HUES64 (cell line): ENCODE measurements around the gene DNMBP.
"Not testable (repeated sequence)": the region's sequence is repeated elsewhere in the genome, so short reads cannot be mapped to it uniquely, and the experiment has no call there.

Experiments used
- H3K27ac ChIP-seq: 2 replicates; pipeline ENCODE4 v1.7.0; 2013; ENCODE audit warnings: low read depth, low read length, inconsistent platforms
- H3K27me3 ChIP-seq: 2 replicates; pipeline ENCODE4 v1.6.1; 2013; ENCODE audit warnings: mild to moderate bottlenecking, low read length; ENCODE audit not compliant: insufficient read depth
- H3K36me3 ChIP-seq: 2 replicates; pipeline ENCODE4 v1.6.1; 2013; ENCODE audit warnings: mild to moderate bottlenecking, low read length; ENCODE audit not compliant: insufficient read depth
- H3K4me1 ChIP-seq: 2 replicates; pipeline ENCODE4 v1.6.1; 2013; ENCODE audit warnings: mild to moderate bottlenecking, low read length, moderate library complexity; ENCODE audit not compliant: insufficient read depth
- H3K4me3 ChIP-seq: 2 replicates; pipeline ENCODE4 v1.5.1; 2013; ENCODE audit warnings: mild to moderate bottlenecking, low read length, moderate library complexity
- H3K9ac ChIP-seq: 2 replicates; pipeline ENCODE4 v1.6.1; 2013; ENCODE audit warnings: mild to moderate bottlenecking, low read depth, low read length
- H3K9me3 ChIP-seq: 2 replicates; pipeline ENCODE4 v1.6.1; 2013; ENCODE audit warnings: low read depth, low read length; ENCODE audit not compliant: insufficient read depth
- WGBS: fragments of 150-250, 120-280 bp; methylation state at CpG from one replicate; pipeline ENCODE4 v1.1.7; 2013; ENCODE audit warnings: missing lambda C conversion rate; 5-methylcytosine and 5-hydroxymethylcytosine counted together

DNMBP gene

DNA sequence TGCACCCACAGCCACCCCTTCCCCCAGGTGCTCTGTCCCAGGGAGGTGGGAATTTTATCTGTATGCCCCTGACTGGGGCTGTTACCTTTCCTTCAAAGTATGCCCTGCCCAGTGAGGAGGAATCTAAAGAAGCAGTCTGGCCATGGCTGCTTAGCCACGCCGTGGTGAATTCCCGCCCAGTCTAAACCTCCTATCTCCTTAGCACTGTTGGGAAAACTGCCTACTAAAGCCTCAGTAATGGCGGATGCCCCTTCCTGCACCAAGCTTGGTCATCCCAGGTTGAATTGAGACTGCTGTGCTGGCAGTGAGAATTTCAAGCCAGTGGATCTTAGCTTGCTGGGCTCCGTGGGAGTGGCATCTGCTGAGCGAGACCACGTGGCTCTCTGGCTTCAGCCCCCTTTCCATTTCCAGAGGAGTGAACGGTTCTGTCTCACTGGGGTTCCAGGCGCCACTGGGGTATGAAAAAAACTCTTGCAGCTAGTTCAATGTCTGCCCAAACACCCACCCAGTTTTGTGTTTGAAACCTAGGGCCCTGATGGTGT is 140.1 kb downstream of the DNMBP start:
- no peaks in the 10 kb centered on the region for H3K36me3 ChIP-seq
- H3K4me3 ChIP-seq: no peak overlapping the region
- H3K9me3 ChIP-seq: no peaks in the 10 kb centered on the region
- 81% methylated on average over 9 of the region's 9 CpGs for WGBS
- H3K27ac ChIP-seq: no peak overlapping the region
- no peaks in the 10 kb centered on the region for H3K4me1 ChIP-seq
- no peaks in the 10 kb centered on the region for H3K27me3 ChIP-seq
- H3K9ac ChIP-seq: no peak overlapping the region

- not testable (repeated sequence) for H3K27ac ChIP-seq, H3K9ac ChIP-seq, H3K36me3 ChIP-seq, H3K4me3 ChIP-seq, H3K9me3 ChIP-seq, H3K27me3 ChIP-seq, H3K4me1 ChIP-seq
- WGBS: 74% methylated on average over 2 of the region's 3 CpGs
Measured at GRCh38 chr10:99867250-99867649, 142.5 kb downstream of the DNMBP start.

GRCh38 chr10:99863535-99864240 is 146.1 kb downstream of the DNMBP start:
- H3K4me3 ChIP-seq, H3K27ac ChIP-seq, H3K9ac ChIP-seq, H3K9me3 ChIP-seq, H3K4me1 ChIP-seq, H3K36me3 ChIP-seq, H3K27me3 ChIP-seq: not testable (repeated sequence)
- 93% methylated on average over 9 of the region's 9 CpGs for WGBS

DNA sequence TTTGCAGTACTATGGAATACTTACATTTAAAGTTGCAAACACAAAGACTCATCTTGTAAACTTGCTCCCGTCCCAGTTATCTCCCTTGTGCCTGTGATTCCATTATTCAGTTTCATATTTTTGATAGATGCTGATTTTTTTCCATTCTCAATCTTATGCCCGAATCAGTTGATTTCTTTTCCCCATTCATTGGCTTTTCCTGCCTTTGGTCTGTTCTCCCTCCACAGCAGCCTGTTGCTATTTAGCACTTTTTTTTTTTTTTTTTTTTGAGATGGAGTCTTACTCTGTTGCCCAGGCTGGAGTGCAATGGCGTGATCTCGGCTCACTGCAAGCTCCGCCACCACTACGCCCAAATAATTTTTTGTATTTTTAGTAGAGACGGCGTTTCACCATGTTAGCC is 149.3 kb downstream of the DNMBP start:
- Histone ChIP-seq H3K9ac (no peak overlapping the region), H3K4me1 (no peaks in the 10 kb centered on the region), H3K9me3 (no peaks in the 10 kb centered on the region), H3K4me3 (no peak overlapping the region), H3K36me3 (no peaks in the 10 kb centered on the region), H3K27ac (no peak overlapping the region), H3K27me3 (no peaks in the 10 kb centered on the region)
- WGBS: 94% methylated on average over 7 of the region's 8 CpGs

DNA sequence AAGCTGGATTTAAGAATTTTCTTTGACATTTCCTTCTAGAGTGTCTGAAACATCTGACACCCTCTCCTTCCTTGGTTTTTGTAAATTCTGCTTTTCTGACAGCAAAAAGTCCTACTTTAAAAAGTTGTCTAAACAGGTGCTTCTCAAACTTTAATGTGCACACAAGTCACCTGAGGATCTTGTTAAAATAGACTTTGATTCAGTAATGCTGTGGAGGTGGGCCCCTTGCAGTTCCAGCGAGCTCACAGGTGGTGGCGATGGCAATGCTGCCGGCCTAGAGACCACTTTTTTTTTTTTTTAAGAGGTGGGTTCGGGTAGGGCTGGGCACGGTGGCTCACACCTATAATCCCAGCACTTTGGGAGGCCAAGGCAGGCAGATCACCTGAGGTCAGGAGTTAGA is 150.2 kb downstream of the DNMBP start:
- Histone ChIP-seq H3K36me3 (no peaks in the 10 kb centered on the region), H3K4me3 (no peak overlapping the region), H3K9ac (no peak overlapping the region), H3K4me1 (no peaks in the 10 kb centered on the region), H3K27ac (no peak overlapping the region), H3K9me3 (no peaks in the 10 kb centered on the region), H3K27me3 (no peaks in the 10 kb centered on the region)
- WGBS: 17% methylated on average over 5 of the region's 5 CpGs

DNA sequence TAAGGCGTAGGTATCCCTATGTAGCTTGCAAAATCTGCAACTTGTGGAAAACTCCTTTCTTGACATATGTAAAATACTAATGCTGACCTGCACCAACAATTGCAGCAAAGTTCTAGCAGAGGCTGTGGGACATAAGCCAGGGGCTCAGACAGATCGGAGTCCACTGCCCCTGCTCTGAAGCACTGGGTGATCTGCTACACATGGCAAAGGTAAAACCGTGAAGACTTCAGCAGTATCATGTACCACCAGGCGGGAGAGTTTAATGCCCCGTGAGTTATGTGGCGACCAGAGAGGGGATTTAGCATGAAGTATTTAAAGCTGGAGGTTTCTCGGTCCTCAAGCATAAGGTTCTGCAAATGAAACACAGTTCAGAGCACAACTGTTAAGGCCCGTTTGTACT is 150.9 kb downstream of the DNMBP start:
- WGBS: 95% methylated on average over 8 of the region's 8 CpGs
- Histone ChIP-seq H3K27ac (no peak overlapping the region), H3K4me1 (peaks cover under 1% of the 10 kb centered on the region; the same call in 1 of the 2 replicates), H3K4me3 (no peak overlapping the region), H3K9me3 (no peaks in the 10 kb centered on the region), H3K9ac (no peak overlapping the region), H3K27me3 (no peaks in the 10 kb centered on the region), H3K36me3 (no peaks in the 10 kb centered on the region)

DNA sequence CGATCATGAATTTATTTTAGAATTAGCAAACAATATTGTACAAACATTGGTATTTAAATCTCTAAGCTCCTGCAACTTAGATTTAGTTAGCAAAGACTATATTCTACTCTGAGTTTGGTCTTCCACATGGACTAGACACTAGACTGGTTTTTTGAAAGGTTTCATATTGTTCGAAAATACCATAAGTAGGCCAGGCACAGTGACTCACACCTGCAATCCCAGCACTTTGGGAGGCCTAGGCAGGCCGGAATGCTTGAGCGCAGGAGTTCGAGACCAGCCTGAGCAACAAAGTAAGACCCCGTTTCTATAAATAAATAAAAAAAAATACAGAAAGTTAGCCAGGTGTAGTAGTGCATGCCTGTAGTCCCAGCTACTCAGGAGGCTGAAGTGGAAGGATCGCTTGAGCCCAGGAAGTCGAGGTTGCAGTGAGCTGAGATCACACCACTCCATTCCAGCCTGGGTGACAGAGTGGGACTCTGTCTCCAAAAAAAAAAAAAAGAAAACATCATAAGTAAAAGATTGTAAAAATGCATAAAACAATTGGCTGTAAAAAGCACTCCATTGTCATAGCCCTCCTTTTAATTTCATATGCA is 154.2 kb downstream of the DNMBP start:
- 96% methylated on average over 6 of the region's 8 CpGs for WGBS
- Histone ChIP-seq H3K4me3 (no peak overlapping the region), H3K27me3 (no peaks in the 10 kb centered on the region), H3K36me3 (no peaks in the 10 kb centered on the region), H3K9ac (no peak overlapping the region), H3K4me1 (peaks cover 13% of the 10 kb centered on the region), H3K27ac (no peak overlapping the region), H3K9me3 (no peaks in the 10 kb centered on the region)

- H3K9me3 ChIP-seq: no peaks in the 10 kb centered on the region
- no peak overlapping the region for H3K27ac ChIP-seq
- 76% methylated on average over 6 of the region's 6 CpGs for WGBS
- H3K27me3 ChIP-seq: no peaks in the 10 kb centered on the region
- no peak overlapping the region for H3K4me3 ChIP-seq
- peaks cover 20% of the 10 kb centered on the region for H3K4me1 ChIP-seq
- no peak overlapping the region for H3K9ac ChIP-seq
- no peaks in the 10 kb centered on the region for H3K36me3 ChIP-seq
Measured at GRCh38 chr10:99854860-99855259, 154.9 kb downstream of the DNMBP start.

- Histone ChIP-seq H3K4me1 (peaks cover 27% of the 10 kb centered on the region), H3K9me3 (no peaks in the 10 kb centered on the region), H3K27ac (no peak overlapping the region), H3K4me3 (no peak overlapping the region), H3K36me3 (no peaks in the 10 kb centered on the region), H3K27me3 (no peaks in the 10 kb centered on the region), H3K9ac (no peak overlapping the region)
- WGBS: 91% methylated on average over 3 of the region's 3 CpGs
Measured at GRCh38 chr10:99853655-99854054, 156.1 kb downstream of the DNMBP start.

DNA sequence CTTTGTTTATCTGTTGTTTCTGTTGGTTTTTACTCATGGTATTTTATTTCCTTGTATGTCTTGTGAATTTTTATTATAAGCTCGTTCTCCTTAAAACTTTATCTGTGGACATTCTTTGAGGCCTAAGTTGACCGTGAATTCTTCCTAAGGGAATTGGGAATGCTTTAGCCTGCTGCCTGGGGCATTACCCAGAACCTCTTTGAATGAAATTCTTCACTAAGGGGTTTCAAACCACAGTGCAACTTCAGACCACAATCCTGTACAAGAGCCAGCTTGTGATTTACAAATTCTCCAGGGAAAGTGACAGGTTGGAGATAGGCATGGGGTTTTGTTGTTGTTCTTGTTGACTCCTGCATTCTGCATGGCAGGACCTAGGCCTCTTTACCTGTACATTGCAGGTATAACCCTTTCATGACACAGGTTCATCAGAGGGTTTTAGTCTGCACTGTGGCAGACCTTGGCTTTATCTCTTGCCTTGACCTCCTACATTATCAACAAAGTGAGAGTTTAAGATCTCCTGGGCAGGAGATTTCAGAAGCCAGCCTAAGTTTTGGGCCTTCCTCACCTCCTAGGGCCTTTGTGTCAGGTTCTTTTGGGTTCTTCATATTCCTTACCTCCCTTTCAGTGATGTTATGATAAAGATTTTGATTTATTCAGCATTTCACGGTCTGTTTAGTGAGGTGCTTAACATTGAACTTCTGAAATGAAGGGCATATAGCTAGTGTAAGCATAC is 157.1 kb downstream of the DNMBP start:
- Histone ChIP-seq H3K36me3 (no peaks in the 10 kb centered on the region), H3K9me3 (no peaks in the 10 kb centered on the region), H3K9ac (no peak overlapping the region), H3K4me1 (peaks cover 27% of the 10 kb centered on the region), H3K27me3 (no peaks in the 10 kb centered on the region), H3K27ac (no peak overlapping the region), H3K4me3 (no peak overlapping the region)
- WGBS: 91% methylated on average over 3 of the region's 3 CpGs

DNA sequence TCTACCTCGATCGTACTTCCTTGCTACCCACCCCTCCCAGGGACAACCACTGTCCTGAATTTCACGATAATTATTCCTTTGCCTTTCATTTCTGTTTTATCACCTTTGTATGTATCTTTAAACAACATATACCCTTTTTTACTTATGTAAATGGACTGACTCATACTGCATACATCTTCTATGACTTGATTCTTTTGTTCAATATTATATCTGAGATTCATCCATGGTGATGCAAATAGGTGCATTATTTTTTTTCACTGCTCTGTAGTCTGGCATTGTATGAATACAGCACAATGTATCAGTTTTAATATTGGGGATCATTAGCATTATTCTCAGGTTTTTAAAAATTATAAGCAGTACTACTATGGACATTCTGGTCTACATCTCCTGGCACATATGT is 157.9 kb downstream of the DNMBP start:
- Histone ChIP-seq H3K36me3 (no peaks in the 10 kb centered on the region), H3K9me3 (no peaks in the 10 kb centered on the region), H3K27me3 (no peaks in the 10 kb centered on the region), H3K9ac (no peak overlapping the region), H3K4me1 (peaks cover 27% of the 10 kb centered on the region), H3K4me3 (no peak overlapping the region), H3K27ac (no peak overlapping the region)
- 95% methylated on average over 3 of the region's 3 CpGs for WGBS
